ENCODE results near the gene RBP5.

- TF ChIP-seq, protein P1, sequence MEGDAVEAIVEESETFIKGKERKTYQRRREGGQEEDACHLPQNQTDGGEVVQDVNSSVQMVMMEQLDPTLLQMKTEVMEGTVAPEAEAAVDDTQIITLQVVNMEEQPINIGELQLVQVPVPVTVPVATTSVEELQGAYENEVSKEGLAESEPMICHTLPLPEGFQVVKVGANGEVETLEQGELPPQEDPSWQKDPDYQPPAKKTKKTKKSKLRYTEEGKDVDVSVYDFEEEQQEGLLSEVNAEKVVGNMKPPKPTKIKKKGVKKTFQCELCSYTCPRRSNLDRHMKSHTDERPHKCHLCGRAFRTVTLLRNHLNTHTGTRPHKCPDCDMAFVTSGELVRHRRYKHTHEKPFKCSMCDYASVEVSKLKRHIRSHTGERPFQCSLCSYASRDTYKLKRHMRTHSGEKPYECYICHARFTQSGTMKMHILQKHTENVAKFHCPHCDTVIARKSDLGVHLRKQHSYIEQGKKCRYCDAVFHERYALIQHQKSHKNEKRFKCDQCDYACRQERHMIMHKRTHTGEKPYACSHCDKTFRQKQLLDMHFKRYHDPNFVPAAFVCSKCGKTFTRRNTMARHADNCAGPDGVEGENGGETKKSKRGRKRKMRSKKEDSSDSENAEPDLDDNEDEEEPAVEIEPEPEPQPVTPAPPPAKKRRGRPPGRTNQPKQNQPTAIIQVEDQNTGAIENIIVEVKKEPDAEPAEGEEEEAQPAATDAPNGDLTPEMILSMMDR (IDR thresholded peaks at IDR 0.05) = no peak
- TF ChIP-seq POLR2A (IDR thresholded peaks at IDR 0.05; ENCODE audit: low read length) = no peak
These were observed 35.7 kb downstream of the RBP5 start for GRCh38 chr12:7092986-7093460.

All from A549 (cell line).